ENCODE results near the gene COL12A1. TPM values are rescaled to one million over a fixed set of nuclear protein-coding genes. Genes with fewer than 3 reads are reported as not detected.

The COL12A1 gene
- total RNA-seq, 1 donor from 2014 or later = 1.3 TPM

GRCh38 chr6:75220357-75220756 is 14.5 kb upstream of the COL12A1 start:
- Mint-ChIP-seq H3K27ac (no peak overlapping the region), H3K9me3 (no peaks in the 10 kb centered on the region), H3K27me3 (ENCODE audit: insufficient read depth, low read depth) (peaks cover 4% of the 10 kb centered on the region), H3K4me1 (no peaks in the 10 kb centered on the region), H3K36me3 (no peaks in the 10 kb centered on the region), H3K4me3 (no peak overlapping the region)
- no peak overlapping the region for H3K9ac ChIP-seq
- H4K20me1 ChIP-seq (ENCODE audit: low read depth) = no peaks in the 10 kb centered on the region
- no peaks in the 10 kb centered on the region for H3F3A ChIP-seq (ENCODE audit: low read depth)
- H3K9me3 ChIP-seq (ENCODE audit: low read depth) = no peaks in the 10 kb centered on the region
- no peak overlapping the region for H3K4me3 ChIP-seq
- DNase-seq (ENCODE audit: low spot score) = no peak
- H3K27ac ChIP-seq = no peak overlapping the region
- peaks cover 10% of the 10 kb centered on the region for H3K4me1 ChIP-seq
- no peaks in the 10 kb centered on the region for H3K36me3 ChIP-seq
- H3K27me3 ChIP-seq = no peaks in the 10 kb centered on the region
- no peak for TF ChIP-seq CTCF (IDR thresholded peaks at IDR 0.05)
- TF ChIP-seq EZH2phosphoT487 (IDR thresholded peaks at IDR 0.05) = no peak
- no peak for TF ChIP-seq EZH2 (IDR thresholded peaks at IDR 0.05)
- H2AFZ ChIP-seq (replicated peaks) = no peak overlapping the region
- no peaks in the 10 kb centered on the region for H3K79me2 ChIP-seq (ENCODE audit: low read depth)
- H3K4me2 ChIP-seq = no peak overlapping the region

GRCh38 chr6:75219263-75219662 is 13.4 kb upstream of the COL12A1 start:
- Histone ChIP-seq H3K27me3 (no peaks in the 10 kb centered on the region), H3K4me3 (no peak overlapping the region), H3K9ac (no peak overlapping the region), H4K20me1 (ENCODE audit: low read depth) (no peaks in the 10 kb centered on the region), H3F3A (ENCODE audit: low read depth) (no peaks in the 10 kb centered on the region), H3K4me2 (no peak overlapping the region), H3K4me1 (peaks cover 10% of the 10 kb centered on the region), H3K9me3 (ENCODE audit: low read depth) (no peaks in the 10 kb centered on the region), H2AFZ (replicated peaks) (no peak overlapping the region), H3K36me3 (no peaks in the 10 kb centered on the region), H3K27ac (no peak overlapping the region), H3K79me2 (ENCODE audit: low read depth) (no peaks in the 10 kb centered on the region)
- TF ChIP-seq CTCF (IDR thresholded peaks at IDR 0.05) (no peak), EZH2phosphoT487 (IDR thresholded peaks at IDR 0.05) (no peak), EZH2 (IDR thresholded peaks at IDR 0.05) (no peak)
- no peak overlapping the region for H3K4me3 Mint-ChIP-seq
- H3K27me3 Mint-ChIP-seq (ENCODE audit: insufficient read depth, low read depth) = no peaks in the 10 kb centered on the region
- no peaks in the 10 kb centered on the region for H3K4me1 Mint-ChIP-seq
- no peak overlapping the region for H3K27ac Mint-ChIP-seq
- no peaks in the 10 kb centered on the region for H3K9me3 Mint-ChIP-seq
- no peaks in the 10 kb centered on the region for H3K36me3 Mint-ChIP-seq
- DNase-seq (ENCODE audit: low spot score) = no peak

- H3F3A ChIP-seq (ENCODE audit: low read depth) = peaks cover 5% of the 10 kb centered on the region
- Mint-ChIP-seq H3K36me3 (no peaks in the 10 kb centered on the region), H3K9me3 (no peaks in the 10 kb centered on the region), H3K4me3 (no peak overlapping the region), H3K27me3 (ENCODE audit: insufficient read depth, low read depth) (no peaks in the 10 kb centered on the region), H3K4me1 (no peaks in the 10 kb centered on the region), H3K27ac (no peak overlapping the region)
- DNase-seq (ENCODE audit: low spot score) = no peak
- TF ChIP-seq EZH2 (IDR thresholded peaks at IDR 0.05) (no peak), EZH2phosphoT487 (IDR thresholded peaks at IDR 0.05) (no peak), CTCF (IDR thresholded peaks at IDR 0.05) (no peak)
- H3K9ac ChIP-seq = no peak overlapping the region
- no peak overlapping the region for H3K4me3 ChIP-seq
- H3K79me2 ChIP-seq (ENCODE audit: low read depth) = no peaks in the 10 kb centered on the region
- no peak overlapping the region for H2AFZ ChIP-seq (replicated peaks)
- no peaks in the 10 kb centered on the region for H3K36me3 ChIP-seq
- H3K27me3 ChIP-seq = no peaks in the 10 kb centered on the region
- no peak overlapping the region for H3K27ac ChIP-seq
- H4K20me1 ChIP-seq (ENCODE audit: low read depth) = no peaks in the 10 kb centered on the region
- no peak overlapping the region for H3K4me2 ChIP-seq
- no peaks in the 10 kb centered on the region for H3K9me3 ChIP-seq (ENCODE audit: low read depth)
- no peaks in the 10 kb centered on the region for H3K4me1 ChIP-seq
Observed at GRCh38 chr6:75217193-75217592, 11.3 kb upstream of the COL12A1 start.
